Measurements from ENCODE around the gene CDH8. TPM values are rescaled to one million over a fixed set of nuclear protein-coding genes. Genes with fewer than 3 reads are reported as not detected.

The CDH8 gene
- total and polyA plus RNA-seq, 4 donors: 0.09 TPM; not detected in 3

DNA sequence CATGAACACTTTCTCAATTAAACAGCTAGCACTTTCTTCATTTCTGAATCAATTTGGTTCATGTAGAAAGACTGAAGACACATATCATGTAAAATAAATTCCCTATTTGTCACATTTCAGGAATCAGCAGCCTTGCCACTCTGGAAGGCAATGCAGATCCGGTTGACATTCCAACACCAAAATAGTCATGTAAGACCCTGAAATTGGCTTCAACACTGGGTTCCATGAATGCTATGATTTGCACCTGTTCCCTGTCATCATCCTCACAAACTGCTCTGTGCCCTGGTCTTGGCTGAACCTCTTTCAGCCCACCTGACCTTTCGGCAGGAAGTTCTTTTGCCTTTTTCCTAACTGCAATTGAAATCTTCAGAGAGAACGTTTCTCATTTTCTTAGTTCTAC lies 156.9 kb downstream of the CDH8 start:
- Histone ChIP-seq H3K9ac (ENCODE audit: low read depth in 1 of 2, low read length in 2 of 2) (no peak overlapping the region), H3K4me1 (ENCODE audit: control insufficient read depth in 4 of 4, insufficient read depth in 4 of 4, low read length in 3 of 4) (no peaks in the 10 kb centered on the region), H3K36me3 (ENCODE audit: control insufficient read depth in 4 of 4, insufficient read depth in 3 of 4, low read depth in 1 of 4, low read length in 3 of 4) (no peaks in the 10 kb centered on the region), H3K4me3 (ENCODE audit: low read depth in 1 of 3, low read length in 3 of 3) (no peak overlapping the region), H3K27ac (ENCODE audit: low read depth in 1 of 2, low read length in 2 of 2) (no peak overlapping the region), H3K9me3 (ENCODE audit: control insufficient read depth in 4 of 4, low read length in 3 of 4) (peaks cover 0 to 2% (median 0%) of the 10 kb centered on the region in 4 donors), H3K27me3 (ENCODE audit: control insufficient read depth in 4 of 4, insufficient read depth in 4 of 4, low read length in 3 of 4) (no peaks in the 10 kb centered on the region)
- no peak for DNase-seq (ENCODE audit: low spot score)
- TF ChIP-seq YY1 (IDR thresholded peaks at IDR 0.05): no peak
- no peak for TF ChIP-seq HNF4G (IDR thresholded peaks at IDR 0.05)
- TF ChIP-seq FOXA1 (IDR thresholded peaks at IDR 0.05): no peak
- TF ChIP-seq, protein P1, sequence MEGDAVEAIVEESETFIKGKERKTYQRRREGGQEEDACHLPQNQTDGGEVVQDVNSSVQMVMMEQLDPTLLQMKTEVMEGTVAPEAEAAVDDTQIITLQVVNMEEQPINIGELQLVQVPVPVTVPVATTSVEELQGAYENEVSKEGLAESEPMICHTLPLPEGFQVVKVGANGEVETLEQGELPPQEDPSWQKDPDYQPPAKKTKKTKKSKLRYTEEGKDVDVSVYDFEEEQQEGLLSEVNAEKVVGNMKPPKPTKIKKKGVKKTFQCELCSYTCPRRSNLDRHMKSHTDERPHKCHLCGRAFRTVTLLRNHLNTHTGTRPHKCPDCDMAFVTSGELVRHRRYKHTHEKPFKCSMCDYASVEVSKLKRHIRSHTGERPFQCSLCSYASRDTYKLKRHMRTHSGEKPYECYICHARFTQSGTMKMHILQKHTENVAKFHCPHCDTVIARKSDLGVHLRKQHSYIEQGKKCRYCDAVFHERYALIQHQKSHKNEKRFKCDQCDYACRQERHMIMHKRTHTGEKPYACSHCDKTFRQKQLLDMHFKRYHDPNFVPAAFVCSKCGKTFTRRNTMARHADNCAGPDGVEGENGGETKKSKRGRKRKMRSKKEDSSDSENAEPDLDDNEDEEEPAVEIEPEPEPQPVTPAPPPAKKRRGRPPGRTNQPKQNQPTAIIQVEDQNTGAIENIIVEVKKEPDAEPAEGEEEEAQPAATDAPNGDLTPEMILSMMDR (IDR thresholded peaks at IDR 0.05; ENCODE audit: low read depth, low read length, missing input control): no peak
- no peak for TF ChIP-seq FOXA2 (IDR thresholded peaks at IDR 0.05)
- no peak for TF ChIP-seq TAF1 (conservative IDR thresholded peaks at IDR 0.05)
- TF ChIP-seq, protein P2, sequence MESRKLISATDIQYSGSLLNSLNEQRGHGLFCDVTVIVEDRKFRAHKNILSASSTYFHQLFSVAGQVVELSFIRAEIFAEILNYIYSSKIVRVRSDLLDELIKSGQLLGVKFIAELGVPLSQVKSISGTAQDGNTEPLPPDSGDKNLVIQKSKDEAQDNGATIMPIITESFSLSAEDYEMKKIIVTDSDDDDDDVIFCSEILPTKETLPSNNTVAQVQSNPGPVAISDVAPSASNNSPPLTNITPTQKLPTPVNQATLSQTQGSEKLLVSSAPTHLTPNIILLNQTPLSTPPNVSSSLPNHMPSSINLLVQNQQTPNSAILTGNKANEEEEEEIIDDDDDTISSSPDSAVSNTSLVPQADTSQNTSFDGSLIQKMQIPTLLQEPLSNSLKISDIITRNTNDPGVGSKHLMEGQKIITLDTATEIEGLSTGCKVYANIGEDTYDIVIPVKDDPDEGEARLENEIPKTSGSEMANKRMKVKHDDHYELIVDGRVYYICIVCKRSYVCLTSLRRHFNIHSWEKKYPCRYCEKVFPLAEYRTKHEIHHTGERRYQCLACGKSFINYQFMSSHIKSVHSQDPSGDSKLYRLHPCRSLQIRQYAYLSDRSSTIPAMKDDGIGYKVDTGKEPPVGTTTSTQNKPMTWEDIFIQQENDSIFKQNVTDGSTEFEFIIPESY (IDR thresholded peaks at IDR 0.05): no peak
- TF ChIP-seq, protein P3, sequence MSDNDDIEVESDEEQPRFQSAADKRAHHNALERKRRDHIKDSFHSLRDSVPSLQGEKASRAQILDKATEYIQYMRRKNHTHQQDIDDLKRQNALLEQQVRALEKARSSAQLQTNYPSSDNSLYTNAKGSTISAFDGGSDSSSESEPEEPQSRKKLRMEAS (IDR thresholded peaks at IDR 0.05): no peak
- TF ChIP-seq, protein P4, sequence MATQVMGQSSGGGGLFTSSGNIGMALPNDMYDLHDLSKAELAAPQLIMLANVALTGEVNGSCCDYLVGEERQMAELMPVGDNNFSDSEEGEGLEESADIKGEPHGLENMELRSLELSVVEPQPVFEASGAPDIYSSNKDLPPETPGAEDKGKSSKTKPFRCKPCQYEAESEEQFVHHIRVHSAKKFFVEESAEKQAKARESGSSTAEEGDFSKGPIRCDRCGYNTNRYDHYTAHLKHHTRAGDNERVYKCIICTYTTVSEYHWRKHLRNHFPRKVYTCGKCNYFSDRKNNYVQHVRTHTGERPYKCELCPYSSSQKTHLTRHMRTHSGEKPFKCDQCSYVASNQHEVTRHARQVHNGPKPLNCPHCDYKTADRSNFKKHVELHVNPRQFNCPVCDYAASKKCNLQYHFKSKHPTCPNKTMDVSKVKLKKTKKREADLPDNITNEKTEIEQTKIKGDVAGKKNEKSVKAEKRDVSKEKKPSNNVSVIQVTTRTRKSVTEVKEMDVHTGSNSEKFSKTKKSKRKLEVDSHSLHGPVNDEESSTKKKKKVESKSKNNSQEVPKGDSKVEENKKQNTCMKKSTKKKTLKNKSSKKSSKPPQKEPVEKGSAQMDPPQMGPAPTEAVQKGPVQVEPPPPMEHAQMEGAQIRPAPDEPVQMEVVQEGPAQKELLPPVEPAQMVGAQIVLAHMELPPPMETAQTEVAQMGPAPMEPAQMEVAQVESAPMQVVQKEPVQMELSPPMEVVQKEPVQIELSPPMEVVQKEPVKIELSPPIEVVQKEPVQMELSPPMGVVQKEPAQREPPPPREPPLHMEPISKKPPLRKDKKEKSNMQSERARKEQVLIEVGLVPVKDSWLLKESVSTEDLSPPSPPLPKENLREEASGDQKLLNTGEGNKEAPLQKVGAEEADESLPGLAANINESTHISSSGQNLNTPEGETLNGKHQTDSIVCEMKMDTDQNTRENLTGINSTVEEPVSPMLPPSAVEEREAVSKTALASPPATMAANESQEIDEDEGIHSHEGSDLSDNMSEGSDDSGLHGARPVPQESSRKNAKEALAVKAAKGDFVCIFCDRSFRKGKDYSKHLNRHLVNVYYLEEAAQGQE (IDR thresholded peaks at IDR 0.05): no peak
- WGBS: 76% methylated on average over 3 of the region's 3 CpGs

DNA sequence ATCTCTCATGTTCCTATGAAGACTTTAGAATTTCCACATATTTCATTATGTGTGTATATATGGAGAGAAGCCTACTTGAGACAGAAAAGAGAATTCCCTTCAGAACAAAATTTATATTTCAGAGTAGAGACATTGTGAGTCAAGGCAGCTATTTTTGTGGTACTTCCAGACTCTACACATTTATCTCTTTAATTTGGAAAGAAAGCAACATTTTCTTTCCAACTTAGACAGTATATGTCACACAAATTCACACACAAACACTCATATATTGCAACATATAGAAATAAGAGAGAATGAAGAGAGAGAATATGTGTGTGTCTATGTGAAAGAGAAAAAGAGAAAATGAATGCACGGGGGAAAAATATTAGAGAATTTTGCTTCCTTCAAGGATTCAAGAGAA lies 158.8 kb downstream of the CDH8 start:
- H3K27ac ChIP-seq (ENCODE audit: low read depth in 1 of 2, low read length in 2 of 2): no peak overlapping the region
- DNase-seq (ENCODE audit: low spot score): no peak
- no peaks in the 10 kb centered on the region for H3K27me3 ChIP-seq (ENCODE audit: control insufficient read depth in 4 of 4, insufficient read depth in 4 of 4, low read length in 3 of 4)
- no peaks in the 10 kb centered on the region for H3K4me1 ChIP-seq (ENCODE audit: control insufficient read depth in 4 of 4, insufficient read depth in 4 of 4, low read length in 3 of 4)
- no peaks in the 10 kb centered on the region for H3K36me3 ChIP-seq (ENCODE audit: control insufficient read depth in 4 of 4, insufficient read depth in 3 of 4, low read depth in 1 of 4, low read length in 3 of 4)
- no peak overlapping the region for H3K4me3 ChIP-seq (ENCODE audit: low read depth in 1 of 3, low read length in 3 of 3)
- 93% methylated on average over 1 of the region's 1 CpG for WGBS
- no peak overlapping the region for H3K9ac ChIP-seq (ENCODE audit: low read depth in 1 of 2, low read length in 2 of 2)
- H3K9me3 ChIP-seq (ENCODE audit: control insufficient read depth in 4 of 4, low read length in 3 of 4): peaks cover 0 to 2% (median 0%) of the 10 kb centered on the region in 4 donors
- no peak for TF ChIP-seq RXRA (IDR thresholded peaks at IDR 0.05)
- TF ChIP-seq, protein P2 (IDR thresholded peaks at IDR 0.05): no peak
- no peak for TF ChIP-seq YY1 (IDR thresholded peaks at IDR 0.05)
- no peak for TF ChIP-seq HNF4A (conservative IDR thresholded peaks at IDR 0.05)
- TF ChIP-seq, protein P5, sequence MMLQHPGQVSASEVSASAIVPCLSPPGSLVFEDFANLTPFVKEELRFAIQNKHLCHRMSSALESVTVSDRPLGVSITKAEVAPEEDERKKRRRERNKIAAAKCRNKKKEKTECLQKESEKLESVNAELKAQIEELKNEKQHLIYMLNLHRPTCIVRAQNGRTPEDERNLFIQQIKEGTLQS (IDR thresholded peaks at IDR 0.05): no peak
- TF ChIP-seq, protein P1 (IDR thresholded peaks at IDR 0.05; ENCODE audit: low read depth, low read length, missing input control): no peak
- no peak for TF ChIP-seq GABPA (IDR thresholded peaks at IDR 0.05 in 1 of 2, conservative IDR thresholded peaks at IDR 0.05 in 1 of 2)
- TF ChIP-seq JUND (IDR thresholded peaks at IDR 0.05): no peak
